ENCODE measurements around the gene PRKCZ. TPM values are rescaled to one million over a fixed set of nuclear protein-coding genes. Genes with fewer than 3 reads are reported as not detected.

PRKCZ gene
- total RNA-seq (2022; extraction: Qiagen RNA extraction) = 7.4 to 10.0 TPM (median 9.6 TPM) in 5 replicates

DNA sequence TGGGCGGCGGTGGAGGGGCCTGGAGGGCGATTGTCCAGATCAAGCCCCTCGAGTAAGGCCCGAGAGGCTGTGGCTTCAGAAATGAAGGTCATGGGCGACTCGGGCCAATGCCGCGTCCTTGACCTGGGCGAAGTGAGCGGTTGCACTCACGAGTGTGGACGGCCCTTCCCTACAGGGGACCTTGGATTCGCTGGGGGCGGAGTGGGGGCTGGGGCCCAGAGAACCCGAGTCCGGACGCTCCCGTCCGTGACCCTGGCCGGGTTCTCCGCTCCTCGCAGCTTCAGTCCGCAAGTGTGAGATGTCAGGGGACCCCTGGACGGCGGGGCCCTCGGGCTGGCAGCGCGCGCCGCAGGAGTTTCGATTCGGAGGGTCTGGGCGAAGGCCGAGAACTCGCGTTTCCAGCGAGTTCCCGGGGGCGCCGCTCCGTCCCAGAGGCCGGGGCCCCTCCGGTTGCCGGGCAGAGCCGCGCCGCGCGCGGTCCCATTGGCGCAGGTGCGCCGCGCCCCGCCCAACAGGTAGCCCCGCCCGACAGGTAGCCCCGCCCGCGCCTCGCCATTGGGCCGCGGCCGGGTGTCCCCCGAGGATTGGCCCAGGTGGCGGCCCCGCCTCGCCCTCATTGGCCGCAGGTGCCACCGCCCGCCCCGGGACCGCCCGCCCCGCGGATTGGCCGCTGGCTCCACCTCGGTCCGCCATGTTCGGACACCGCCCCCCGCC, at the start of gene PRKCZ:
PRKCZ (plus strand) TSS at position 694 of the 714 bp plus-strand sequence. CDS start 220 bp downstream, outside the sequence.

DNA sequence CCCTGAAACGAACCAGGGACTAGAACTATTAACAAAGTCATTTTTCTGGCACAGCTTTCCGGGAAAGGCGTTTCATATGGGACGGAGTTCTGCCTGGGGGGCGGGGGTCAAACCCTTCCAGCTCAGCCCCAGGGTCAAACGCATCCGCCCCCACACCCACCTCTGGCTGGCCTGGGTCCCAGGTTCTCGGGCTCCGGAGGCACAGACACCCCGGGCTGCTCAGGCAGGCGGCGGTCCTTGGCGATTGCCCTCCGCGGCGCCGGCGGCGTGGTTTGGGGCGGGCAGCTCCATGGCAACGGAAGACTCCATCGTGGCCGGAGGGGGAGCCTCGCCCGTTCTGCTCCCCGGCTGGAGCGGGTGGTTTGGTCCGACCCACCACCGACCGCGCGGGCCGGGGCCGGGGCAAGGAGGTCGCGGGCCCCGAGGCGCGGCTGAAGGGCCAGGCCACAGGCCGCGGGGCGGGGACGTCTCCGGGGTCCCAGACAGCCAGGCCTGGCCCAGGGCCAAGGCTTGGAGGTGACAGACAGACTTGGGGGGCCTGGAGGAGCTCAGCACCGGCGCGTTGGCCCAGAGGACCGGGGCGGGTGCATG, 46.6 kb upstream of the PRKCZ start, which contains the start of gene CFAP74:
CFAP74 (minus strand) TSS at position 246 of the 591 bp plus-strand sequence. CDS start 12,830 bp downstream, outside the sequence.

DNA sequence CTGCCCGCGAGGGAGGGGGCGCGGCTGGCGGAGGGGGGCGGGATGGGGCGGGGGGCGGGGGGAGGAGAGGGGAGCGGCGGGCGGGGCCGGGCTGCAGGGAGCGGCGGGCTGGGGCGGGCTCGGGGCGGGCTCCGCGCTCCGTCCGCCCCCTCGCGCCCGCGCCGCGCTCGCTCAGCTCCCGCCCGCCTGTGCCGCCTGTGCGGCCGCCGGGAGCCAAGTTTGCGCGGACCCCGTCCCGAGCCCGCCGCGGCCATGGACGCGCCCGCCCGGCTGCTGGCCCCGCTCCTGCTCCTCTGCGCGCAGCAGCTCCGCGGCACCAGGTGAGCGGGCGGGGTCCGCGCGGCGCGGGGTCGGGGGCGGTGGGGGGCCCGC, 31.1 kb upstream of the PRKCZ start, which contains the start of gene GABRD:
GABRD (plus strand) TSS at position 174 of the 372 bp plus-strand sequence; CDS start at position 253, 79 bp downstream.

DNA sequence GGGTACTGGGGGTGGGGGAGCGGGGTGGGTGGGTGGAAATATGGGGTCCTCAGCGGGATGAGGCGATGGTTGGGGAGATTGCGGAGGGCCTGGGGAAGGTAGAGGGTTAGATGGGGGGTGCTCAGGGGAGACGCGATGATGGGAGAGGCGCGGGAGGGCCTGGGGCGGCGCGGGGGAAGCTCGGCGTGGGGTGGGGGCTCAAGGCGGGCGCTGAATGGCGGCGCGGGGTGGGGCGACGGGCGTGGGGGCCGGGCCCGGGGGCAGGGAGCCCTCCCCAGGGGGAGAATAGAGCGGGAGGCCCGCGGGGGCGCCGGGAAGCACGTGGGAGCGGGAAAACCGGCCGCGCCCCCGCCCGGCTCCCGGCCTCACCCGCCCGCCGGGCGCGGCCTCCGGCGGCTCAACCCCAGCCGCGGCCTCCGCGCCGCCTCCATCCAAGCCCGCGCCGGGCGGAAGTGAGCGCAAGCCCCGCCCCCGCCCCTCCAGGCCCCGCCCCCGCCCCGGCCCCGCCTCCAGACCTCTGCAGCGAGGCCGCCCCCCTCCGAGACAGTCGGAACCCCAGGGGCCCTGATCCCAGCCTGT, 144.2 kb downstream of the PRKCZ start, which contains the start of gene FAAP20:
FAAP20 (minus strand) TSS at position 454 of the 579 bp plus-strand sequence; CDS start at position 431, 23 bp downstream.

DNA sequence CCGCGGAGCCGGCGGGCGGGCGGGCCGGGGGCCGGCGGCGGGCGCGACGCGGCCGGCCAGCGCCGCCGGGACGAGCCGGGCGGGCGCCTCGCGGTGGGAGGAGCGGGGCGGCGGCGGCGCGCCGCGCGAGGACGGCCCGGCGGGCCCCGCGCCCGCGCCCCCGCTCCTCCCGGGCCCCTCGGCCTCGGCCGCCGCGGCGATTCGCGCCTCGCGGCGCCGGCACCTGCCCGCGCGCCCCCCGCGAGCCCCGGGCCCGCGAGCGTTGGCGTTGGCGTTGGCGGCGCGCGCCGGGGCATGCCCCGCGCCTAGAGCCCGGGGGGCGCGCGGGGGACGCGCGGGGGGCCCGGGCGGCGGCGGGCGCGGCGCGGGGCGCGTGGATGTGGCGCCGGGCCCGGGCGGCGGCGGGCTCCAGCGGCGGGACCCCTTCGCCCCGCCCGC, 178.0 kb downstream of the PRKCZ start, which contains the start of gene SKI:
SKI (plus strand) TSS at position 163 of the 438 bp plus-strand sequence. CDS start 448 bp downstream, outside the sequence.

Other genes with a start within 250 kb of the PRKCZ start
- gene GNB1, start 159.3 kb upstream of the PRKCZ start, total RNA-seq (2022; extraction: Qiagen RNA extraction) = 176 to 211 TPM (median 198 TPM) in 5 replicates
- 0.13 to 0.50 TPM (median 0.32 TPM) in 4 of 5 replicates, not detected in the other for gene CALML6, start 135.2 kb upstream of the PRKCZ start, total RNA-seq (2022; extraction: Qiagen RNA extraction)
- gene TMEM52, start 131.1 kb upstream of the PRKCZ start, total RNA-seq (2022; extraction: Qiagen RNA extraction) = 0.30 to 1.3 TPM (median 0.85 TPM) in 5 replicates
- 0.06 TPM in 1 of 5 replicates, not detected in the others for gene CFAP74, start 46.6 kb upstream of the PRKCZ start, total RNA-seq (2022; extraction: Qiagen RNA extraction)
- 0.27 to 0.78 TPM (median 0.38 TPM) in 5 replicates for gene GABRD, start 31.1 kb upstream of the PRKCZ start, total RNA-seq (2022; extraction: Qiagen RNA extraction)
- 34.5 to 65.1 TPM (median 58.1 TPM) in 5 replicates for gene FAAP20, start 144.4 kb downstream of the PRKCZ start, total RNA-seq (2022; extraction: Qiagen RNA extraction)
- gene SKI, start 177.9 kb downstream of the PRKCZ start, total RNA-seq (2022; extraction: Qiagen RNA extraction) = 18.5 to 28.5 TPM (median 25.0 TPM) in 5 replicates

Data from A549 treated with Mapracorat at 1 μM for 4 hours (cell line).